ENCODE data around the gene NTNG1. TPM values are rescaled to one million over a fixed set of nuclear protein-coding genes. Genes with fewer than 3 reads are reported as not detected.

NTNG1 gene
- total RNA-seq, 1 donor from 2014 or later: 0.79 TPM

DNA sequence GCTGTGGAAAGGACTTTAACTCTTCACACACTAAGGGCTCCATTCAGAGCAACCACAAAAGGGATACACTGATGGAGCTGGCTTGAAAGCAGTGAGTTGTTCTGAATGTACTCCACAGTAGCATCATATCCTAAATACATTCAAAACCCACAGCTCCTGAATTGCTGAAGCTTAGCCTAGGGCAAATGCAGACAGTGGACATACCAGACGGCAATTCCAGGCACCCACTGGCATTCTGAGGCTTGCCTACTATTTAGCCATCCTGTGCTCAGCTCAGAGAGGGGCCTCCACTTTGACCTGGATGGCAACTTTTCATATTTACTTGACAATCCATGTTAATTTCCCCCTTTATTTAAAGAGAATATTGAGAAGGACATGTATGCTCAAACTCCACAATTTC lies 303.5 kb downstream of the NTNG1 start:
- H3F3A ChIP-seq (ENCODE audit: low read depth): no peaks in the 10 kb centered on the region
- Mint-ChIP-seq H3K27ac (no peak overlapping the region), H3K9me3 (no peaks in the 10 kb centered on the region), H3K27me3 (ENCODE audit: insufficient read depth, low read depth) (no peaks in the 10 kb centered on the region), H3K36me3 (no peaks in the 10 kb centered on the region), H3K4me1 (peaks cover 5% of the 10 kb centered on the region), H3K4me3 (no peak overlapping the region)
- TF ChIP-seq, protein P1, sequence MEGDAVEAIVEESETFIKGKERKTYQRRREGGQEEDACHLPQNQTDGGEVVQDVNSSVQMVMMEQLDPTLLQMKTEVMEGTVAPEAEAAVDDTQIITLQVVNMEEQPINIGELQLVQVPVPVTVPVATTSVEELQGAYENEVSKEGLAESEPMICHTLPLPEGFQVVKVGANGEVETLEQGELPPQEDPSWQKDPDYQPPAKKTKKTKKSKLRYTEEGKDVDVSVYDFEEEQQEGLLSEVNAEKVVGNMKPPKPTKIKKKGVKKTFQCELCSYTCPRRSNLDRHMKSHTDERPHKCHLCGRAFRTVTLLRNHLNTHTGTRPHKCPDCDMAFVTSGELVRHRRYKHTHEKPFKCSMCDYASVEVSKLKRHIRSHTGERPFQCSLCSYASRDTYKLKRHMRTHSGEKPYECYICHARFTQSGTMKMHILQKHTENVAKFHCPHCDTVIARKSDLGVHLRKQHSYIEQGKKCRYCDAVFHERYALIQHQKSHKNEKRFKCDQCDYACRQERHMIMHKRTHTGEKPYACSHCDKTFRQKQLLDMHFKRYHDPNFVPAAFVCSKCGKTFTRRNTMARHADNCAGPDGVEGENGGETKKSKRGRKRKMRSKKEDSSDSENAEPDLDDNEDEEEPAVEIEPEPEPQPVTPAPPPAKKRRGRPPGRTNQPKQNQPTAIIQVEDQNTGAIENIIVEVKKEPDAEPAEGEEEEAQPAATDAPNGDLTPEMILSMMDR (IDR thresholded peaks at IDR 0.05): no peak
- TF ChIP-seq EZH2phosphoT487 (IDR thresholded peaks at IDR 0.05) (no peak), EZH2 (IDR thresholded peaks at IDR 0.05) (no peak)
- no peaks in the 10 kb centered on the region for H3K4me1 ChIP-seq
- no peaks in the 10 kb centered on the region for H3K36me3 ChIP-seq
- no peaks in the 10 kb centered on the region for H3K79me2 ChIP-seq (ENCODE audit: low read depth)
- H3K4me3 ChIP-seq: no peak overlapping the region
- H3K9ac ChIP-seq: no peak overlapping the region
- H4K20me1 ChIP-seq (ENCODE audit: low read depth): no peaks in the 10 kb centered on the region
- H3K4me2 ChIP-seq: no peak overlapping the region
- H3K27ac ChIP-seq: no peak overlapping the region
- H3K9me3 ChIP-seq (ENCODE audit: low read depth): no peaks in the 10 kb centered on the region
- no peak for DNase-seq (ENCODE audit: low spot score)
- H3K27me3 ChIP-seq: no peaks in the 10 kb centered on the region
- H2AFZ ChIP-seq (replicated peaks): no peak overlapping the region

DNA sequence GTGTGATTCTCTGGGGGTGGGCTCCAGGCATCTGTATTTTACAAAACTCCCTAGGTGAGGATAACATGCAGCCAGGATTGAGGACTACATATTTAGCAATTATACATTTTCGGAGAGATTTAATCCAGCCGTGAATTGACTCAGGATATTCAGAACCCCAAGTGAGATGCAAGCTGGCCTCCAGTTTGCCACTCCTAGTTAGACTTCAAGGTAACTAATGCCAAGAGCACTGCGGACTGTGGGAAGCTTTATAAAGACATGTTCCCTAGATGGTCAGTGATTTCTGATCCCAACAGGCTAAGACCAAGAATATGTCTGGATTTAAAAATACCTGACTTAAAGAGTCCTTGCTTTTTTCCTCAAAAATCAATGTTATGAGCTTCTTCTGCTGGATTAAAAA lies 308.5 kb downstream of the NTNG1 start:
- no peak overlapping the region for H3K4me2 ChIP-seq
- DNase-seq (ENCODE audit: low spot score): no peak
- H3K4me1 ChIP-seq: peaks cover 5% of the 10 kb centered on the region
- no peak overlapping the region for H3K4me3 ChIP-seq
- peaks cover 18% of the 10 kb centered on the region for H3K4me1 Mint-ChIP-seq
- no peaks in the 10 kb centered on the region for H3F3A ChIP-seq (ENCODE audit: low read depth)
- H3K4me3 Mint-ChIP-seq: no peak overlapping the region
- H3K27me3 Mint-ChIP-seq (ENCODE audit: insufficient read depth, low read depth): peaks cover 2% of the 10 kb centered on the region
- no peak overlapping the region for H3K27ac Mint-ChIP-seq
- no peaks in the 10 kb centered on the region for H3K79me2 ChIP-seq (ENCODE audit: low read depth)
- TF ChIP-seq EZH2phosphoT487 (IDR thresholded peaks at IDR 0.05) (no peak), EZH2 (IDR thresholded peaks at IDR 0.05) (no peak)
- TF ChIP-seq, protein P1 (IDR thresholded peaks at IDR 0.05): no peak
- no peak overlapping the region for H2AFZ ChIP-seq (replicated peaks)
- no peaks in the 10 kb centered on the region for H3K27me3 ChIP-seq
- H4K20me1 ChIP-seq (ENCODE audit: low read depth): no peaks in the 10 kb centered on the region
- H3K9me3 ChIP-seq (ENCODE audit: low read depth): no peaks in the 10 kb centered on the region
- no peaks in the 10 kb centered on the region for H3K36me3 Mint-ChIP-seq
- no peak overlapping the region for H3K27ac ChIP-seq
- no peak overlapping the region for H3K9ac ChIP-seq
- peaks cover 12% of the 10 kb centered on the region for H3K9me3 Mint-ChIP-seq
- H3K36me3 ChIP-seq: no peaks in the 10 kb centered on the region

DNA sequence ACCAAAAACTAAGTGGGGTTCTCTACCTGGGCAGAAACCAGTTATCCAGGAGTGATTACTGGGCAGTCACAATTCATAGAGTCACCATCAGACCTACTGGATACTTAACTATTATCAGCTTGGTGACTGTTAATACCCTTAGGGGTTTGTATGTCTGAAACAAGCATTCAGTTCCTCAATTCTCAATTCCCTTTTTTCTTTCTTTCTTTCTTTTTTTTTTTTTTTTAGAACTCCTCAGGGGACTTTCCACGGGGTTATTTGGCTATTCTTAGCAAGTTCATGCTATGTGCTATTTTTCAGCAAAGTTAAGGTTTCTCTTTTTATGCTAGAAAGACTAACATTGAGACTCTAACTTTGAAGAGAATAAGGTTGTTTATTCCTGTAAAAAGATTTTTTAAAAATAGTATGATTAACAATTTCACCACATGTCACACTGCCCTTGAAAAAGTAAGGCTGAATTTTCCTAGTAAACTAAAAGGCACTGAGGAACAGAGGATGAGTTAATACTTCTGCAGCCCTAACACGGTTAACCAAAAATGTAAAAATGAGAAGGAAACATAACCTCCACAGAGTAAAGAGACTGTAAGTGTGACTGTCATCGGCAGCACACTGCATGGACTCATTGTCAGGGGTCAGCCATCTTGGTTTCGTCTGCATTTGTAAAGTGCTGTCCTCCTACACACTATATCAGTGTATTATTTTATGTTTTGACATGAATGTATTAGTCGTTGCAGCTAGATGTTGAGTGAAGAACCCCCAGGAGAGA lies 310.2 kb downstream of the NTNG1 start:
- Mint-ChIP-seq H3K27ac (no peak overlapping the region), H3K4me1 (peaks cover 30% of the 10 kb centered on the region), H3K9me3 (peaks cover 12% of the 10 kb centered on the region), H3K27me3 (ENCODE audit: insufficient read depth, low read depth) (peaks cover 2% of the 10 kb centered on the region), H3K36me3 (no peaks in the 10 kb centered on the region), H3K4me3 (no peak overlapping the region)
- no peaks in the 10 kb centered on the region for H3K9me3 ChIP-seq (ENCODE audit: low read depth)
- H3F3A ChIP-seq (ENCODE audit: low read depth): no peaks in the 10 kb centered on the region
- H3K27me3 ChIP-seq: no peaks in the 10 kb centered on the region
- no peaks in the 10 kb centered on the region for H3K79me2 ChIP-seq (ENCODE audit: low read depth)
- H3K36me3 ChIP-seq: no peaks in the 10 kb centered on the region
- TF ChIP-seq EZH2phosphoT487 (IDR thresholded peaks at IDR 0.05): no peak
- TF ChIP-seq EZH2 (IDR thresholded peaks at IDR 0.05): no peak
- TF ChIP-seq, protein P1 (IDR thresholded peaks at IDR 0.05): no peak
- no peak overlapping the region for H3K9ac ChIP-seq
- H2AFZ ChIP-seq (replicated peaks): no peak overlapping the region
- H3K4me2 ChIP-seq: no peak overlapping the region
- H3K27ac ChIP-seq: no peak overlapping the region
- DNase-seq (ENCODE audit: low spot score): no peak
- H3K4me1 ChIP-seq: peaks cover 5% of the 10 kb centered on the region
- H4K20me1 ChIP-seq (ENCODE audit: low read depth): no peaks in the 10 kb centered on the region
- H3K4me3 ChIP-seq: no peak overlapping the region

Measured in neural progenitor cell (in vitro differentiated cells).